Astrocyte (in vitro differentiated cells and primary cell): ENCODE data around the gene H6PD.

Experiments
- CTCF ChIP-seq: IDR thresholded peaks from 2 replicates; pipeline ENCODE4 v1.5.1; 2011; ENCODE audit warnings: low read depth, mild to moderate bottlenecking, inconsistent platforms, low read length, moderate library complexity; ENCODE audit not compliant: insufficient read depth
- EZH2 ChIP-seq: IDR thresholded peaks from 2 replicates; pipeline ENCODE4 v1.6.1; 2012; ENCODE audit warnings: mild to moderate bottlenecking, low read length, inconsistent platforms; ENCODE audit not compliant: insufficient read depth

- TF ChIP-seq CTCF: no peak
- no peak for TF ChIP-seq EZH2
Observed at GRCh38 chr1:9311479-9311878, 76.9 kb downstream of the H6PD start.
